PC-3 (cell line): ENCODE measurements around the gene S100A16.

ENCODE experiments used
- EZH2 ChIP-seq: fragments of 300-600 bp; sonication (generic); IDR thresholded peaks from one replicate; pipeline ENCODE4 v1.6.1; 2017; ENCODE audit warnings: antibody characterized with exemption, mild to moderate bottlenecking, low read length; ENCODE audit not compliant: unreplicated experiment
- TF ChIP-seq, protein P1 (sequence below): fragments of 300-600 bp; sonication (generic); conservative IDR thresholded peaks from 2 replicates; pipeline ENCODE4 v1.5.1; 2017; ENCODE audit warnings: antibody characterized with exemption, low read depth, mild to moderate bottlenecking, low read length

GRCh38 chr1:153629971-153630370 is 17.0 kb upstream of the S100A16 start:
- no peak for TF ChIP-seq EZH2
- TF ChIP-seq, protein P1, sequence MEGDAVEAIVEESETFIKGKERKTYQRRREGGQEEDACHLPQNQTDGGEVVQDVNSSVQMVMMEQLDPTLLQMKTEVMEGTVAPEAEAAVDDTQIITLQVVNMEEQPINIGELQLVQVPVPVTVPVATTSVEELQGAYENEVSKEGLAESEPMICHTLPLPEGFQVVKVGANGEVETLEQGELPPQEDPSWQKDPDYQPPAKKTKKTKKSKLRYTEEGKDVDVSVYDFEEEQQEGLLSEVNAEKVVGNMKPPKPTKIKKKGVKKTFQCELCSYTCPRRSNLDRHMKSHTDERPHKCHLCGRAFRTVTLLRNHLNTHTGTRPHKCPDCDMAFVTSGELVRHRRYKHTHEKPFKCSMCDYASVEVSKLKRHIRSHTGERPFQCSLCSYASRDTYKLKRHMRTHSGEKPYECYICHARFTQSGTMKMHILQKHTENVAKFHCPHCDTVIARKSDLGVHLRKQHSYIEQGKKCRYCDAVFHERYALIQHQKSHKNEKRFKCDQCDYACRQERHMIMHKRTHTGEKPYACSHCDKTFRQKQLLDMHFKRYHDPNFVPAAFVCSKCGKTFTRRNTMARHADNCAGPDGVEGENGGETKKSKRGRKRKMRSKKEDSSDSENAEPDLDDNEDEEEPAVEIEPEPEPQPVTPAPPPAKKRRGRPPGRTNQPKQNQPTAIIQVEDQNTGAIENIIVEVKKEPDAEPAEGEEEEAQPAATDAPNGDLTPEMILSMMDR, result no peak
